ENCODE data around the gene FAM24A. TPM values are rescaled to one million over a fixed set of nuclear protein-coding genes. Genes with fewer than 3 reads are reported as not detected.
A peak's percentile ranks its signal among the peaks of the same experiment; 100 is the strongest.
"Not testable (repeated sequence)": the region's sequence is repeated elsewhere in the genome, so short reads cannot be mapped to it uniquely, and the experiment has no call there.

Gene FAM24A
- not detected for polyA plus RNA-seq (2012; ENCODE audit: insufficient read depth, insufficient read length)

- H3K4me3 ChIP-seq (ENCODE audit: low read length) = no peak within 1 kb of the TSS
- DNase-seq (ENCODE audit: low read depth, low spot score) = no peak
These were observed at the start of gene FAM24A for GRCh38 chr10:122910310-122910709. FAM24A (plus strand) TSS chr10:122910610; CDS start chr10:122911635, 1,025 bp downstream.

GRCh38 chr10:122861711-122862161 lies 48.7 kb upstream of the FAM24A start:
- H3K4me3 ChIP-seq (ENCODE audit: low read length) = no peak overlapping the region
- DNase-seq (ENCODE audit: low read depth, low spot score) = no peak

- H3K4me3 ChIP-seq (ENCODE audit: low read length) = no peak overlapping the region
- no peak for DNase-seq (ENCODE audit: low read depth, low spot score)
These were observed 46.9 kb upstream of the FAM24A start for GRCh38 chr10:122863216-122864193.

GRCh38 chr10:122864194-122864592 lies 46.2 kb upstream of the FAM24A start:
- H3K4me3 ChIP-seq (ENCODE audit: low read length) = no peak overlapping the region
- DNase-seq (ENCODE audit: low read depth, low spot score) = no peak

- DNase-seq (ENCODE audit: low read depth, low spot score) = no peak
- no peak overlapping the region for H3K4me3 ChIP-seq (ENCODE audit: low read length)
These were observed 45.5 kb upstream of the FAM24A start for GRCh38 chr10:122864901-122865300.

- not testable (repeated sequence) for H3K4me3 ChIP-seq (ENCODE audit: low read length); DNase-seq (ENCODE audit: low read depth, low spot score)
These were observed 43.5 kb upstream of the FAM24A start for GRCh38 chr10:122866757-122867482.

- not testable (repeated sequence) for DNase-seq (ENCODE audit: low read depth, low spot score)
These were observed 41.6 kb upstream of the FAM24A start for GRCh38 chr10:122868768-122869167.

GRCh38 chr10:122871947-122872346 lies 38.5 kb upstream of the FAM24A start:
- not testable (repeated sequence) for H3K4me3 ChIP-seq (ENCODE audit: low read length); DNase-seq (ENCODE audit: low read depth, low spot score)

More at GRCh38 chr10:122868768-122869167, 41.6 kb upstream of the FAM24A start:
- H3K4me3 ChIP-seq (ENCODE audit: low read length) = not testable (repeated sequence)

- no peak overlapping the region for H3K4me3 ChIP-seq (ENCODE audit: low read length)
- DNase-seq (ENCODE audit: low read depth, low spot score) = no peak
These were observed 34.5 kb upstream of the FAM24A start for GRCh38 chr10:122875843-122876466.

- DNase-seq (ENCODE audit: low read depth, low spot score) = no peak
- H3K4me3 ChIP-seq (ENCODE audit: low read length) = no peak overlapping the region
These were observed 33.9 kb upstream of the FAM24A start for GRCh38 chr10:122876467-122876855.

GRCh38 chr10:122877264-122877663 lies 33.1 kb upstream of the FAM24A start:
- H3K4me3 ChIP-seq (ENCODE audit: low read length) = no peak overlapping the region
- no peak for DNase-seq (ENCODE audit: low read depth, low spot score)

- DNase-seq (ENCODE audit: low read depth, low spot score) = peak; percentile 32
- peak overlapping the region; percentile 91 for H3K4me3 ChIP-seq (ENCODE audit: low read length)
These were observed 31.5 kb upstream of the FAM24A start for GRCh38 chr10:122878799-122879338.

- peak within 1 kb of the TSS; percentile 91 for H3K4me3 ChIP-seq (ENCODE audit: low read length)
- peak; percentile 97 for DNase-seq (ENCODE audit: low read depth, low spot score)
These were observed 30.8 kb upstream of the FAM24A start, which contains the start of gene FAM24B for GRCh38 chr10:122879339-122880273. FAM24B (minus strand) TSS chr10:122879581; CDS start chr10:122850515, 29,066 bp downstream.

- H3K4me3 ChIP-seq (ENCODE audit: low read length) = no peak overlapping the region
- DNase-seq (ENCODE audit: low read depth, low spot score) = no peak
These were observed 27.6 kb upstream of the FAM24A start for GRCh38 chr10:122882766-122883165.

GRCh38 chr10:122884166-122884565 lies 26.2 kb upstream of the FAM24A start:
- H3K4me3 ChIP-seq (ENCODE audit: low read length) = no peak overlapping the region
- DNase-seq (ENCODE audit: low read depth, low spot score) = no peak

- no peak for DNase-seq (ENCODE audit: low read depth, low spot score)
- no peak overlapping the region for H3K4me3 ChIP-seq (ENCODE audit: low read length)
These were observed 16.0 kb upstream of the FAM24A start for GRCh38 chr10:122894261-122894944.

- DNase-seq (ENCODE audit: low read depth, low spot score); H3K4me3 ChIP-seq (ENCODE audit: low read length): not testable (repeated sequence)
These were observed 6.5 kb upstream of the FAM24A start for GRCh38 chr10:122903861-122904260.
